ENCODE results near the gene S100B.

DNA sequence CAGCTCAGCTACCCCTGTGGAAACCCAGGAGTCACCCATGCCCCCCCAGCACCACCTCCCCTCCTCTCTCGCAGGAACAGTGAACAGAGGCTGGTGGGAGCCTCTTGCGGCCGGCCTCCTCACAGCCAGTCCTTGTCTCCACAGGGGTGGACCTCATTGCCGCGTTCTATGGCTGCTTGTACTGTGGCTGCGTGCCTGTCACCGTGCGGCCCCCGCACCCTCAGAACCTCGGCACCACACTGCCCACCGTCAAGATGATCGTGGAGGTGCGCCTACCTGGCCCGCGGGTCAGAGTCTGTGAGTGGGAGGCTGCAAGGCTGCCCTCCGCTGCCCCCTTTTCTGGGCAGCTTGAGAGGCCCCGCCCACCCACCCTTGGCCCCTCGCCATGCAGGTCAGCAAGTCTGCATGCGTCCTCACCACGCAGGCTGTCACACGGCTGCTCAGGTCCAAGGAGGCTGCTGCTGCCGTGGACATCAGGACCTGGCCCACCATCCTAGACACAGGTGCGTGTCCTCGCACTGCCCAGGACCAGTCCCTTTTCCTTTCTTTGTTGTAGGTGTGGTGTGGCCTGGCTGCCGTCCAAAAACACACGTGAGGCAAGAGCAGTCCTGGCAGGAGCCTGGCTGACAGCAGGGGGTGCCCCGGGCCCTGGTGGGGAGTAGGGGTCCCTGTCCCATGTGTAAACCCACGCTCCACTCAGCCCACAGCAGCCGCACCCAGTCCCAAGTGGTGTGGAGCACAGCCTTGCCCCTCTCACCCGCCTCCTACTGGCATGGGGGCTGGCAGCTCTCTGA is 50.3 kb downstream of the S100B start:
- TF ChIP-seq CTCF (IDR thresholded peaks at IDR 0.05) (no peak), POLR2AphosphoS5 (IDR thresholded peaks at IDR 0.05) (no peak), POLR2A (IDR thresholded peaks at IDR 0.05) (no peak)
